Fibroblast of skin of left quadriceps (primary cell): ENCODE data around the gene TLE3.
"Not testable (repeated sequence)": the region's sequence is repeated elsewhere in the genome, so short reads cannot be mapped to it uniquely, and the experiment has no call there.

ENCODE experiments used
- DNase-seq, 2 experiments: peaks; one replicate each; pipeline ENCODE4 v3.0.0-alpha.2; 2013; ENCODE audit warnings: low read depth in 2 of 2

The TLE3 gene

DNA sequence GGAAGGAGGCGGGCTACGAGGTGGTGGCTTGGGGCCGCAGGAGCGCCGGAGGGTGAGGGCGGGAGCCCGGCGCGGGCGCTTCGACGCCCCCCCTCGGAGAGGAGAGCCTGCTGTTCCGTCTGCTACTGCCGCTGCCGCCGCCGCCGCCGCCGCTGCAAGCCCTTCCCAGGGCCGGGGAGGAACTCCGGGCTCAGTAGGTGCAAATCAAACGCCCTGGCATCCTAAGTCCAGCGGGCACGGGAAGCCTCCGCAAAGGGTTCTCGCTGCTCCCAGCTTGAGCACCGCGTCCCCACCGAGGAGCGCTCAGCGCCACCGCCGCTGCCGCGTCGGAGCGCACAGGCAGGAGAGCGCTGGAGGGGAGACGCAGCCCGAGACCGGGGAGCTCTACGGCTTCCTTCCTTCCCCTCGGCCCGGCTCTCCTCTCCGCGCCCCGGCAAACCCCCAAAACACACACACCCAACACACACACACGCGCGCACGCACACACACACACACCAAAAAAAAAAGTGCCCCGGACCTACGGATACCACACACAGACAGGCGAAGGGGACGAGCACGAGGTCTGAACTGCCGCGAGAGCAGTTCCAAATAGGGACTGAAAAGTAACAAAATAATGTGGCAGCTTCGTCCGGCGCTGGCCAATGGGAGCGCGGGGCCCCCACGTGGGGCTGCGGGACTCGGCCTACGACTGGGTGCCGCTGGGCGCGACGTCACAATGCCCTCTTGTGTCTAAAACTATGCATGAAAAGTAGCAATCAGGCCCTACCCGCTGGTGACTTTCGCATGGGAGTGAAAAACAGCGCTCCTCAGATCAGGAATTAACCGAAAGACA lies at the start of gene TLE3:
TLE3 (minus strand) TSS at position 597 of the 832 bp plus-strand sequence. CDS start 1,119 bp downstream, outside the sequence.
- DNase-seq: peak; percentile 97

DNA sequence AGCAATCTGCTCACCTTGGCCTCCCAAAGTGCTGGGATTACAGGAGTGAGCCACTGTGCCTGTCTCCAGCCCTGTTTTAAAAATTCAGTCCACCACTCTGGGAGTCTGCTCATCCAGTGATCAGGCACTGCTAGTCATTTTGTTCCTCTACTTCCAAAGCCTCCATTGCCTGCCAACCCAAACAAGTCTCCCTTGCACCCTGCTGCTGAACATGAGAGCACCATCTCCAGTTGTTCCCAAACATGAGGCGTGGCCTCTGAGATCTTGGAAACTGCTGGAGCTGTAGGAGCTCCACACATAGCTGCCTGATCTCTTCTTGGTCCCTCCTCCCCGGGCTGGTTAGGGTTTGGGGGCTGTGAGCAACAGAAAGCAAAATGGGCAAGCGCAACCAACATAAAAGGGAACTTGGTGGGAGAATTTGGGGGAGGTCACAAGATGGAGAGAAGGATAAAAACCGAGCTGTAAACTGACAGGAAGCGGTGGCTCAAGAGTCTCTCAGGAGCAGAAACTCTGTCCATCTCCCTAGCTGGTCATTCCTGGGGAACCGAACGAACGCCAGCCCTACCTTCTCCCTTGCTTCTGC lies 49.6 kb upstream of the TLE3 start:
- no peak for DNase-seq

DNA sequence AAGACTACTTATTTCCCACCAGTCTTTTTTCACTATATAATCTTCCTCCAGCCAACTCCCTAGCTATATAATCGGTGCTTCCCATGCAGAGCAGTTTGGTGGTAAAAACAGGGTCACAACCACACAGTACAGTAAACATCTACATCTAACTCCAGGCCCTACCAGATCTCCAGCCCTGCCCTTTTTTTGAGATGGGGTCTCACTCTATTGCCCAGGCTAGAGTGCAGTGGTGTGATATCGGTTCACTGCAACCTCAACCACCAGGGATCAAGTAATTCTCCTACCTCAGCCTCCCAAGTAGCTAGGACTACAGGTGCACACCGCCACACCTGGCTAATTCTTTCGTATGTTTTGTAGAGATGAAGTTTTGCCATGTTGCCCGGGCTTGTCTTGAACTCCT lies 49.1 kb upstream of the TLE3 start:
- no peak for DNase-seq

DNA sequence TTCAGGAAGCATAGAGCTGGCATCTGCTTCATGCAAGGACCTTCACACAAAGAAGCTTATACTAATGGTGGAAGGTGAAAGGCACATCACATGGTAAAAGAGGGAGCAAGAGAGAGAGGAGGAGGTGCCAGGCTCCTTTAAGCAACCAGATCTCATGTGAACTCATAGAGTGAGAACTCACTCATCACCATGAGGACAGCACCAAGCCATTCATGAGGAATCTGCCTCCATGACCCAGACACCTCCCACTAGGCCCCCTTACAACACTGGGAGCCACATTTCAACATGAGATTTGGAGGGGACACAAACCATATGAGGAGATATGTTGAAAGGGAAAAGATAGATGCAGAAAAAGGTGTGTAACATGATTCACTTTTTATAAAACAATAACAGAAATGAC lies 48.4 kb upstream of the TLE3 start:
- DNase-seq: no peak

DNA sequence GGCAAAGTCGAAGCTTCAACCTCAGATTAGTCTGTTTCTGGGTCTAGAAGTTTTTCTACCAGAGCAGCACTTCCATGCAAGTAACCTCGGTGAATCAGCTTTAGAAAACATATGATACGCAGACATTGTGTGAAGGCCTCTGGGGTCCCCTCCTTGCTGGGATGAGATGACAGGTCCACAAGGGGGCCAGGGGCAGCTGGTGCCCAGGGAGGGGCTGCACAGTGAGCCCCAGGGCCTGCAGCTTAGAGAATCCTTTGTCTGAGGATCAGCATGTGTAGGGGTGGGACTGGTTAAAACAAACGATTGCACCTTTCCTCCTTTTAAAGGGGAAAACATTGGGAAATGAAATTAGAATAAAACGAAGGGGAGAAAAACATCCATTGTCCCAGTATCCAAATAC lies 47.5 kb upstream of the TLE3 start:
- DNase-seq: no peak

DNA sequence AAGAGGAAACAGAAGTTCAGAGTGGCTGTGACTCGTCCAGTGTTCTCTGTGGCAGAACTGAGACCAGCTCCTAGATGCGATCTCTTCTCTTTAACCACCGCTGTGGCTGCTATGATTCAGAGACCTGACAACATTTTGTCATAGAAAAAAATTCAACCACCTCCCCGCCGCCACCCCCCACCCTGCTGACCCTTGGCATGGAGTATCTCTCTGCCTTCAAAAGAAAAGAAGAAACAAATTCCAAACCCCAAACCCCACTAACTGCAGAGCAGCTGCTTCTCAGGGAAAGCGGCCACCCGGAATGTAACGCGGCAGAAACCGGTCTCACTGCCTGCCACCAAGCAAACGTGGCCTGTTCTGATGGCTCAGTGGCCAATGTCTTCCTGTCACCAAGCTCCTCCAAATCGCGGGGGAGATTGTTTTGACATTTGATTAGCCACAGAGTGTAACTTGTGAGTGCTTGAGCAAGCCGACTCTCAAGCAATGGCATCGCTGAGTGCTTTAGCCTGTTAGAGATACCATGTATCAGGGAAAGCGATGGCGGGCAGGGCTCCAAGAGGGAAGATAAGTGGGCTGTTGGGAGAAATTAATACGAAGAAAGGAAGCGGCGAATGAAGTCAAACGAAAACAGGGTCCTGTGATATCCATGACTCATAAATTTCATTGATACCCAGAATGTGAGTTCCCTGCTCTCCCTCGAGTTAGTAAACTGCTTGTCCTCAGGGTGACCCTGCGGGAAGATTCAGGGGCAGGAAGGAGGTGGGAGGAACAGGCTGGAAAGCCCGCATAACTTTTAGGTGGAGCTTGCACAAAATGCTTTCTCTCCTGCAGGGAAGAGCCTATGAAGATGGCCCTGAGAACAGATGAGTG lies 44.8 kb upstream of the TLE3 start:
- DNase-seq: peak in 1 of 2 experiments; percentile 40

DNA sequence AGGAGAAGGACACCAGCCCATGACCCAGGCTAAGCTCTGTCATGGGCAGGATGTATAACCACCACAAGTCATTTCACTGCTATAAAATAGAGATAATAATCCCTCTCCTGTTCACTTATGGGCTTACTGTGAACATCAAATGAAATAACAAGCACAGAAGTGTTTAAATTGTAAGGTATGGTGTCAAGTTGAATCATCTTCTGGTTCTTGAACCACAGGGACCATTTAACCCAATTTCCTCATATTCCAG lies 44.3 kb upstream of the TLE3 start:
- no peak for DNase-seq

DNA sequence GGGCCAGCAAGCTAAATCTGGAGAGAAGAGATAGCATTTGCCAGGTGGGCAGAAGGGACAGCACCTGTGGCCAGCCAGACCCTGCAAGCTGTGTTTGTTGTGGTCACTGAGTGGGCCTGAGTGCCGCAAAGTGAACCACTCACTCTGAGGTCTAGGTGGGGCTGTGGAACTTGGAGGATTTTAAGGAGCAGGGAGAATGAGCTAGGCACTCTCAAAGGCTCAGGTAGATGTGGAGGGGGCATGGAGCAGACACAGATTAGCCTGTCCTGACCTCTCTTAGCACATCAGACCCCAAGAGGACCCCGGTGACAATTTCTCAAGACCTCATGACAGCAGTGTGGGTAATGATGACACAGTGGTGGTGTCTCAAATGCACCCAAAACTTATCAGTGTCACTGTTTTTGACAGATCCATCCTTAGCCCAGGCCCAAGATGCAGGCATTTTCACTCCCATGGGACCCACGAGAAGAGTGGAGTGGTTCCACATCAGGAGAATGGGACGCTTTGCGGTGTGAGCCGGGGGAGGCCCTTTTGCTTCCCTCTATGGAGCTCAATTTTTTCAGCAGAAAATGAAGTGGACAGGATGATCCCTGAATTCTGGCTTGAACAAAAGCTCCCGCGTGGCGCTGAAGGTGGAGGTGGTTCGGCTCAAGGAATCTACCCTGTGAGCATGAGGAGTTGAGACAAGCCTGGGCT lies 43.8 kb upstream of the TLE3 start:
- no peak for DNase-seq

DNA sequence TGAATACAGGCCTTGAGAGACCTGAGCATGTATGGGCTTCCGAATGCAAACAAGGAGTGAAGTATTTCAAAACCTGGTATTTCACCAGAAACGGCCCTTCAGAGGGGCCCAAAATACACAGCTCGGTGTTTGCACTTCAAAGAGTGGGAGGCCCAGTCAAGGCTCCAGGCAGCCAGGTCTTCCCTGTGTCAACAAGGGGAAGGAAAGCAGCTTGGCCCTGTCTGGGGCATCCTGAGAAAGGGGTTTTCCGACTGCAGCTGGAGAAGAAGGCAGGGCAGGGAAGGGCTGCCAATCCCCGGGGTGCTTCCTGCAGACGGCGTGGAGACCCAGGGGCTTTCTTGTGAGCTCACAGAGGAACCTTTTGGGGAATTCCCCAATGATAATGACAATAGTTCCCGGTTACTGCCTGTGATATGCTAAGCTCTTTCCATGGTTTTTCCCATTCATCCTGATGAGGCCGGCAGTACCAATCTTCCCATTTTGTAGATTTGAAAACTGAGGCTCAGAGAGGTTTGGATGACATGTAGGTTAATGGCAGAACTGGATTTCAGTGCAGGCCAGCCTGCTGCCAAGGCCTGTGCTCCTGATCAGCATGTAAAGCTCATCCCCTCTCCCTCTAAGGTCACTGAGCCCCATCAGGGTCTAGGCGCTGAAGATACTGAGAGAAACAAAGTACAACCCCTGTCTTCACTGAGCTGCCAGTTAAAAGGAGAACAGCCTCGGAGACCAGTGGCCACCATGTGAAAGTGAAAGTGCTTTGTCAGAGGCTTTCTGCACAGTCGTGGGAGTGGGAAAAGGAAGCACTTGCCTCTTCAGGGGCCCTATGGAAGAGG lies 43.0 kb upstream of the TLE3 start:
- no peak for DNase-seq

DNA sequence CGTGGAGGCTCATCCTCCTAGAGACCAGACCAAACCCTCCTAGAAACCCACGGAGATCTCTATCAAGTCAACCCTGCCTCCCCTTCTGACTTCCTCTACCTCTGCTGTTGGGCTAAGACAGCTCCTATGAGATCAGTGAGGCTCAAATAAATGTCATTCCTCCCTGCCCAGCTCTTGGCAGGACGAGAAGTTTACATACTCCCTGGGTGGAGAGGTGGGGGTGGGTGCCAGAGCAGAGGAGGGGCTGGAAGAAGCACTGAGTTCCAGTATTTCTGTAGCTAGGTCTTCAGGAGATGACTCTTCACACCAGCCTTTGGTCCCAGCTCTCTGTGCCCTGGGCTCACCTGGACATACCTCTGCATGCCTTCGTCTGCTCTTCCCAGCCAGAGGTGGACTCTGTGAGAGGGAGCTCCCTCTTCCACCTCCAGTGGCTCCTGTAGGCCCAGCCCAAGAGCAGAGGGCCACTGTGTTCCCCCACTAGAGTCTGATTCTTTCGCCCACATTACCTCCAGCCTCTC lies 42.4 kb upstream of the TLE3 start:
- no peak for DNase-seq

DNA sequence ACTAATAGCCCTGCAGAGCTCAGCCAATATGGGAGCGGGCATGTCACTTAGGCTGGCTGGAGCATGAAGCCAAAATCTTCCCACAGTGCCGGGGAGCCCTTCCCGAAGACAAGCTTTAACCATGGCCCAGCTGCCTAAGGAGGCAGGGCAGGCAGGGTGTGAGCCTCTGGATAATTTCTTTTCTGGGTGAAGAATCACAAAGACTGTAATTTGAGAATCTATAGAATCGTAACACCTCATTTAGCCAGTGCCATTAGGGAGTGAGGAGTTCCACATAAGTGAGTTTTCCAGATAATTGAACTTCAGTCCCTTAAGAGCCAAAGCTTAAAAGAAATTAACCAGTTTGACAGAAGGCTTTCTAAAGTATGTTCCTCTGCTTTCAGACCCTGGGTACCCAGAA lies 40.2 kb upstream of the TLE3 start:
- DNase-seq: no peak

DNA sequence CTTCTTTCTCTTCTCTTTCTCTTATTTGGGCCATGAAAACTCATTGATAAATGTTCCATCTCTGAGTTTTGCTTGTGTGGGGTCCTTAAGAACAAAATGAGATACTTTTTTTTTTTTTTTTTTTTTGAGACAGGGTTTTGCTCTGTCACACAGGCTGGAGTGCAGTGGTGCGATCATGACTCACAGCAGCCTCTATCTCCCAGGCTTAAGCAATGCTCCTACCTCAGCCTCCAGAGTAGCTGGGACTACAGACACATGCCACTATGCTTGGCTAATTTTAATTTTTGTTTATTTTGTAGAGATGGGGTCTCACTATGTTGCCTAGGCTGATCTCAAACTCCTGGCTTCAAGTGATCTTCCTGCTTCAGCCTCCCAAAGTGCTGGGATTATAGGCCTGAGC lies 39.3 kb upstream of the TLE3 start:
- DNase-seq: not testable (repeated sequence)

DNA sequence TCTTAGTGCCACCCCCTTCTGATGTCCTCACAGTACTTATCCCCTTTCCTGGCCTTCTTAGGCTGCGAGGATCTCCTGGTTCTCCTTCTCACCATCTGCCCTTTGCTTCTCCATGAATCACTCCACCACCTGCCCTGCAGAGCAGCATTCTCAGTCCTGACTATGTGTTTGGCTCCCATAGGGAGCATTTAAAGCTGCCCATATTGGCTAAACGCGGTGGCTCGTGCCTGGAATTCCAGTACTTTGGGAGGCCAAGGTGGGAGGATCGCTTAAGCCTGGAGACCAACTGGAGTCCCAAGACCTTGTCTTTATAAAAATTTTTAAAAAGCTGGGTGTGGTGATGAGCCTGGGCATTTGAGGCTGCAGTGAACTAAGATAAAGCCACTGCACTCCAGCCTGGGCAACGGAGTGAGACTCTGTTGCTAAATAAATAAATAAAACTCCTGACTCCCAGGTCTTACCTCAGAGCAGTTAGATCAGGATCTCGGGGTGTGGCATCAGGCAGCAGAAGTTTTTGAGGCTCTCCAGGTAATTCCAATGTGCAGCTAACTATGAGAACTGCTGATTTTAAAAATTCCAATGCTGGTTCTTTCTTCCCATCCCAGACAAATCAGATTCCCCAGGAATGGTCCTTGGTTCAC lies 36.2 kb upstream of the TLE3 start:
- no peak for DNase-seq

DNA sequence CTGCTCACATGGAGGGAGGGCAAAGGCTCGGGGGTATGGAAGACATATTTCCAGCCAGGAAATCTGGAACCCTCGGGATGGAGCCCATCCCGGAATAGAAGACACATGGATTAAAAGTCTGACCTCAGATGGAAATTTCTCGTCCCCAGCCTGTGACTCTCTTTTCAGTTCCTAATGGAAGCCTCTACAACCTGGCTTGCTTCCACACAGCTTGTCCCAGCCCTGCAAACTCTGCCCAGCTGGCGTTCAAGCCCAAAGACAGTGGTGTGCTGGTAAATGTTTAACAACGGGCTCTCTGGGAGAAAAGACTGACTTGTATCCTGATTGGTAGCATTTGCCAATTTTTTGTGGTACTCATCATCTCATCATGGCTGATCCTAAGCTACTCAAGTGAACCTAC lies 35.6 kb upstream of the TLE3 start:
- DNase-seq: no peak

DNA sequence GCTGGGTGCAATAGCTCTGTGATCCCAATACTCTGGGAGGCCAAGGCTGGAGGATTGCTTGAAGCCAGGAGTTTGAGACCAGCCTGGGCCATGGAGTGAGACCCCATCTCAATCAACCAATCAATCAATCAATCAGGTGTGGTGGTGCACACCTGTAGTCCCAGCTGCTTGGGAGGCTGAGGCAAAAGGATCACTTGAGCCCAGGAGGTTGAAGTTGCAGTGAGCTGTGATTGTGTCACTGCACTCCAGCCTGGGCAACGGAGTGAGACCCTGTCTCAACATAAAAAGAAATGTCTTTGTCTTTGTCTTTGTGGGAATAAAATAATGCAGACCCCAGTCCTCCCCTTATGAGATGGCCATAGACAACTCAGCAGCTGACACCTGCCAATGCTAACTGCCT lies 34.9 kb upstream of the TLE3 start:
- no peak for DNase-seq

DNA sequence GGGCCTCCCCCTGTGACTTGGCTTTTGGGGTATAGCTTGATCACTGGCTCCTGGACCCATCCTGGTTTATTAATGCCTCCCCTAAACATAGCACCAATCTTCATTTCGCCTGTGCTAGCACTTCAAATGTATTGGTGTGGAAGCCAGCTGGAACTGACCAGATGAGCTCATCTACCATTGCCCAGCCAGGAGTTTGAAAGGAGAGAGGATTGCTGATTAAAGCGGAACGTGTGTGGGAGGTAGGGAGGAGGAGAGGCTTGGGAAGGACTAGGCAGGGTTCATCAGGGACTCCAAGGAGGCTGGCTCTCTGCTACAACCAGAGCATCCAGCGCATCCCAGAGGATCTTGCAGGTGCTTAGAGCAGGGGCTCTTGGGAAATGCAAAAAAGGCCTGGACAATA lies 34.4 kb upstream of the TLE3 start:
- no peak for DNase-seq

DNA sequence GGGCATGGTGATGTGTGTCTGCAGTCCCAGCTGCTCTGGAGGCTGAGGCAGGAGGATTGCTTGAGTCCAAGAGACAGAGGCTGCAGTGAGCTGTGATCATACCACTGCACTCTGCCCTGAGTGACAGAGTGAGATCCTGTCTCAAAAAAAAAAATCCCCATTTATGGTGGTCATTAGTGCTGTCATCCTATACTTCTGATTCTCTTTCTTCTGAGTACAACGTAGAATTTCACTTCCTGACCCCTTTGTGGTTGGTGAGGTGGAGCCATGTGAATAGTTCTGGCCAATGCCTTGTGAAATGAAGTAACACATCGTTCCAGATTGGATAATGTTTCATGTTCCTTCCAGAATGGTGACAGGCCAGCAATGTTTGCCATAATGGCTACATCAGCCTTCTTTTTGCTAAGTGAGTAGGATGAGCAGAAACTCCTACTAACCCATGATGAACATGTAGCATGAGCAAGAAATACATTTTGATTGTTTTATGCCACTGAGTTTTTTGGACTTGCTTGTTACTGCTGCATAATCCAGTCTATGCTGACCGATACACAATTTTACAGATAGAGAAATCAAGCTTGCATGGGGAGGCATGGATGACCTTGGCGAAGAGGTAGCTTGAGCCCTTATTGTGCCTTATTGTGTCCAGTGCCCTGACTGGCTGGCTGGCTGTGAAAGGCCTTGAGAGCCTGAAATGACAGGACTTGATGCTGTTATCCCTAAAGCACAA lies 30.9 kb upstream of the TLE3 start:
- DNase-seq: no peak

DNA sequence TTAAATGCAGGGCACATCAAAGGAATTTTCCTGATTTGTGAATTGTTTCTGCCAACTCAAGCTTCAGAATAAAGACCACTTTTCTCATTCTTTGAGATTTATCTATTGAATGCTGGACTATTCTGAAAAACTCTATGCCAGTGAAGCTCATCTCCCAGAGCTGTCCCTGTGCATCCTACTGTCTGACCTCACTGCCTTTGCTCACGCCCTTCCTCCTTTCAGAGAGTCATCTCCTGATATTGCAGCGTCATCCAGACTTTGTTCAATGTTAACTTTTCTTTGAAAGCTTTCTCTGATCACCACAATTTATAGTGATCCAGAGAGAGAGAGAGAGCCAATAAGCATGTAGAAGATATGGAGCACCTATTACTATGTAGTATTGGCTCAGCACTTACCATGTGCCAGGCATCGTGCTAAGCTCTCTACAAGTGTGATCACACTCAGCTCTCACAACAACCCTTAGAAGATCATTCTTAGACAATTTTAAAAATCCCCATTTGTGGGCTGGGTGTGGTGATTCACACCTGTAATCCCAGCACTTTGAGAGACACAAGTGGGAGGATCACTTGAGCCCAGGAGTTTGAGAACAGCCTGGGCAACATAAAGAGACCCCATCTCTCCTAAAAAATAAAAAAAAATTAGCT lies 30.2 kb upstream of the TLE3 start:
- DNase-seq: no peak

DNA sequence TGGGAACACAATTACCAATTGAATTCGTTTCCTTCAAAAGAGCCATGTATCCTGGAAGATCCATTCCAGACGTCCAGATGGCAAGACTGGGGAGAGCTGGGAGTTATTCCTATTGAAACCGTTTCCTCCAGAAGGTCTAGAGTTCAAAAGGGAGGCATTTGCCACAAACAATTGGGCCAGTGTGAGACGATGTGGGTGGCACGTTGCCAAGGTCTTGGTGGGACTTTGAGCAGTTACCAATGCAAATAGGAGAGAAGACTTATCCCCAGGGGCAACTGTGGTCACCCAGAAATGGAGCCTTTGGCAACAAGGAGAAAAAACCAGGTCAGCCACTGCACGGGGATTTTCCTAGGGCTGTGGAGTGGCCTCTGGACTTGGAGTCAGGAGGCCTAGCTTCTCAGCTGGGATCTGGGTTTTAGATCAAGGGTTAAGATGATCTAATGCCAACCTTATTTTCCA lies 29.6 kb upstream of the TLE3 start:
- no peak for DNase-seq
